SJSA1 (cell line): ENCODE measurements around the gene MRGPRE. TPM values are rescaled to one million over a fixed set of nuclear protein-coding genes. Genes with fewer than 3 reads are reported as not detected.

Experiments used
- DNase-seq, 2 experiments: peaks; one replicate each; pipeline ENCODE4 v3.0.0-alpha.2; 2015 to 2020; ENCODE audit warnings: low spot score in 2 of 2, low read depth in 1 of 2
- H3K27ac ChIP-seq: fragments of 250-450 bp; sonication (Bioruptor Pico); 2 replicates; pipeline ENCODE4 v1.5.1; 2020; ENCODE audit warnings: mild to moderate bottlenecking, moderate library complexity
- H3K27me3 ChIP-seq: fragments of 250-450 bp; sonication (Bioruptor Pico); replicated peaks from 2 replicates; pipeline ENCODE4 v1.5.1; 2020; ENCODE audit warnings: mild to moderate bottlenecking, moderate library complexity
- H3K36me3 ChIP-seq: fragments of 250-450 bp; sonication (Bioruptor Pico); 2 replicates; pipeline ENCODE4 v1.5.1; 2020; ENCODE audit warnings: mild to moderate bottlenecking
- H3K4me1 ChIP-seq: fragments of 250-450 bp; sonication (Bioruptor Pico); replicated peaks from 2 replicates; pipeline ENCODE4 v1.6.1; 2021; ENCODE audit warnings: mild to moderate bottlenecking
- H3K4me3 ChIP-seq: fragments of 250-450 bp; sonication (Bioruptor Pico); 2 replicates; pipeline ENCODE4 v1.5.1; 2020; ENCODE audit warnings: mild to moderate bottlenecking
- H3K9me3 ChIP-seq: fragments of 250-450 bp; sonication (Bioruptor Pico); replicated peaks from 2 replicates; pipeline ENCODE4 v1.5.1; 2020; ENCODE audit warnings: mild to moderate bottlenecking
- total RNA-seq: library from RNA; depleted of rRNA; stranded (reverse); fragments of >200 nt; shearing (Covaris generic); gene quantifications from 2 replicates; pipeline ENCODE4 v1.2.3, GENCODE V29; 2014

The MRGPRE gene
- total RNA-seq, 1 experiment from 2014 or later, result not detected

- H3K9me3 ChIP-seq, result 0 out of 2 replicates have a peak, but pooled peaks cover 2% of the 10 kb centered on the region
- no peak for DNase-seq
- H3K4me1 ChIP-seq, result peaks cover 4% of the 10 kb centered on the region; the same call in 1 of the 2 replicates
- H3K27me3 ChIP-seq, result peaks cover 66% of the 10 kb centered on the region
- no peak overlapping the region for H3K27ac ChIP-seq
- H3K4me3 ChIP-seq, result no peak overlapping the region
- H3K36me3 ChIP-seq, result no peaks in the 10 kb centered on the region
Measured at GRCh38 chr11:3201112-3201581, 31.1 kb downstream of the MRGPRE start.

GRCh38 chr11:3200388-3201111 lies 31.7 kb downstream of the MRGPRE start:
- Histone ChIP-seq H3K4me1 (peaks cover 3% of the 10 kb centered on the region; the same call in 1 of the 2 replicates), H3K4me3 (no peak overlapping the region), H3K27me3 (peaks cover 66% of the 10 kb centered on the region), H3K9me3 (0 out of 2 replicates have a peak, but pooled peaks cover 2% of the 10 kb centered on the region), H3K36me3 (no peaks in the 10 kb centered on the region), H3K27ac (no peak overlapping the region)
- DNase-seq, result no peak

GRCh38 chr11:3199537-3200295 lies 32.5 kb downstream of the MRGPRE start:
- 0 out of 2 replicates have a peak, but pooled peaks cover 2% of the 10 kb centered on the region for H3K9me3 ChIP-seq
- peaks cover 60% of the 10 kb centered on the region for H3K27me3 ChIP-seq
- no peak overlapping the region for H3K4me3 ChIP-seq
- no peaks in the 10 kb centered on the region for H3K36me3 ChIP-seq
- no peaks in the 10 kb centered on the region for H3K4me1 ChIP-seq
- H3K27ac ChIP-seq, result no peak overlapping the region
- no peak for DNase-seq

- no peaks in the 10 kb centered on the region for H3K4me1 ChIP-seq
- DNase-seq, result no peak
- no peaks in the 10 kb centered on the region for H3K36me3 ChIP-seq
- H3K27me3 ChIP-seq, result peaks cover 55% of the 10 kb centered on the region
- no peak overlapping the region for H3K27ac ChIP-seq
- H3K4me3 ChIP-seq, result no peak overlapping the region
- 0 out of 2 replicates have a peak, but pooled peaks cover 2% of the 10 kb centered on the region for H3K9me3 ChIP-seq
Measured at GRCh38 chr11:3198815-3199214, 33.4 kb downstream of the MRGPRE start.

- no peak overlapping the region for H3K27ac ChIP-seq
- no peaks in the 10 kb centered on the region for H3K4me1 ChIP-seq
- no peak overlapping the region for H3K4me3 ChIP-seq
- no peaks in the 10 kb centered on the region for H3K9me3 ChIP-seq
- H3K36me3 ChIP-seq, result no peaks in the 10 kb centered on the region
- DNase-seq, result no peak
- H3K27me3 ChIP-seq, result peaks cover 46% of the 10 kb centered on the region
Measured at GRCh38 chr11:3197878-3198528, 34.2 kb downstream of the MRGPRE start.

- Histone ChIP-seq H3K4me3 (no peak overlapping the region), H3K27me3 (peaks cover 38% of the 10 kb centered on the region), H3K9me3 (no peaks in the 10 kb centered on the region), H3K27ac (no peak overlapping the region), H3K36me3 (no peaks in the 10 kb centered on the region), H3K4me1 (no peaks in the 10 kb centered on the region)
- no peak for DNase-seq
Measured at GRCh38 chr11:3197044-3197695, 35.0 kb downstream of the MRGPRE start.

- no peak overlapping the region for H3K27ac ChIP-seq
- no peaks in the 10 kb centered on the region for H3K9me3 ChIP-seq
- H3K4me1 ChIP-seq, result no peaks in the 10 kb centered on the region
- no peaks in the 10 kb centered on the region for H3K36me3 ChIP-seq
- H3K27me3 ChIP-seq, result peaks cover 30% of the 10 kb centered on the region
- no peak for DNase-seq
- no peak overlapping the region for H3K4me3 ChIP-seq
Measured at GRCh38 chr11:3196161-3197043, 35.8 kb downstream of the MRGPRE start.

- Histone ChIP-seq H3K27me3 (peaks cover 21% of the 10 kb centered on the region), H3K36me3 (no peaks in the 10 kb centered on the region), H3K9me3 (no peaks in the 10 kb centered on the region), H3K4me3 (no peak overlapping the region), H3K27ac (no peak overlapping the region), H3K4me1 (no peaks in the 10 kb centered on the region)
- DNase-seq, result peak in 1 of 2 experiments; percentile 30
Measured at GRCh38 chr11:3195251-3196160, 36.7 kb downstream of the MRGPRE start.

- peaks cover 16% of the 10 kb centered on the region; the same call in 1 of the 2 replicates for H3K27me3 ChIP-seq
Measured at GRCh38 chr11:3194016-3194816, 38.0 kb downstream of the MRGPRE start.

GRCh38 chr11:3193373-3194015 lies 38.7 kb downstream of the MRGPRE start:
- no peaks in the 10 kb centered on the region for H3K4me1 ChIP-seq
- H3K4me3 ChIP-seq, result no peak overlapping the region

More at GRCh38 chr11:3194016-3194816, 38.0 kb downstream of the MRGPRE start:
- no peak for DNase-seq
- Histone ChIP-seq H3K36me3 (no peaks in the 10 kb centered on the region), H3K4me3 (no peak overlapping the region), H3K4me1 (no peaks in the 10 kb centered on the region), H3K27ac (no peak overlapping the region), H3K9me3 (no peaks in the 10 kb centered on the region)

More at GRCh38 chr11:3193373-3194015, 38.7 kb downstream of the MRGPRE start:
- Histone ChIP-seq H3K36me3 (no peaks in the 10 kb centered on the region), H3K27ac (no peak overlapping the region), H3K27me3 (peaks cover 11% of the 10 kb centered on the region; the same call in 1 of the 2 replicates), H3K9me3 (no peaks in the 10 kb centered on the region)
- no peak for DNase-seq
